Fibroblast of pulmonary artery (primary cell): ENCODE results near the gene CPEB3.

Experiments used
- DNase-seq: peaks from one replicate; pipeline ENCODE4 v3.0.0-alpha.2; 2010; ENCODE audit warnings: low read depth
- H3K4me3 ChIP-seq: replicated peaks from 2 replicates; pipeline ENCODE4 v1.5.1; 2011; ENCODE audit warnings: low read depth, mild to moderate bottlenecking, control low read depth, low read length, moderate library complexity
- TF ChIP-seq, protein P1 (sequence below): IDR thresholded peaks from 2 replicates; pipeline ENCODE4 v1.5.1; 2011; ENCODE audit warnings: mild to moderate bottlenecking, control low read depth, low read length, inconsistent platforms; ENCODE audit errors: missing control alignments

The CPEB3 gene

DNA sequence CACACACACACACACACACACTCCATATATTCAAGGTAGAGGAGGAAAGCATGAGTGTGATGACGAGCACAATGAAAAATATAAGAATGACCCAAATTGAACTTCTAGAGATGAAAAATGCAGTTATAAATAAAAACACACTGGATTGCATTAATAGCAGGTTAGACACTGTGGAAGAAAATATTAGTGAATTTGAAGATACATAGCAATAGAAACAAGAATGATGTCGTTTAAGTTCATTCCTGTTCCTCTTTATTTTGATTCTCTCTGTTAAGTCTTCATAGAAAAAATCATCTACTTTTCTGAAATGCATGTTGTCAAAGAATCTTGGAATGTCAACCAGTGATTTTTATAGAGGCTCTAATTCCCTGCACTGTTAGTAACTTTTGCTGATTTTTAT is 288.9 kb downstream of the CPEB3 start:
- no peak overlapping the region for H3K4me3 ChIP-seq
- TF ChIP-seq, protein P1, sequence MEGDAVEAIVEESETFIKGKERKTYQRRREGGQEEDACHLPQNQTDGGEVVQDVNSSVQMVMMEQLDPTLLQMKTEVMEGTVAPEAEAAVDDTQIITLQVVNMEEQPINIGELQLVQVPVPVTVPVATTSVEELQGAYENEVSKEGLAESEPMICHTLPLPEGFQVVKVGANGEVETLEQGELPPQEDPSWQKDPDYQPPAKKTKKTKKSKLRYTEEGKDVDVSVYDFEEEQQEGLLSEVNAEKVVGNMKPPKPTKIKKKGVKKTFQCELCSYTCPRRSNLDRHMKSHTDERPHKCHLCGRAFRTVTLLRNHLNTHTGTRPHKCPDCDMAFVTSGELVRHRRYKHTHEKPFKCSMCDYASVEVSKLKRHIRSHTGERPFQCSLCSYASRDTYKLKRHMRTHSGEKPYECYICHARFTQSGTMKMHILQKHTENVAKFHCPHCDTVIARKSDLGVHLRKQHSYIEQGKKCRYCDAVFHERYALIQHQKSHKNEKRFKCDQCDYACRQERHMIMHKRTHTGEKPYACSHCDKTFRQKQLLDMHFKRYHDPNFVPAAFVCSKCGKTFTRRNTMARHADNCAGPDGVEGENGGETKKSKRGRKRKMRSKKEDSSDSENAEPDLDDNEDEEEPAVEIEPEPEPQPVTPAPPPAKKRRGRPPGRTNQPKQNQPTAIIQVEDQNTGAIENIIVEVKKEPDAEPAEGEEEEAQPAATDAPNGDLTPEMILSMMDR: no peak
- DNase-seq: no peak

DNA sequence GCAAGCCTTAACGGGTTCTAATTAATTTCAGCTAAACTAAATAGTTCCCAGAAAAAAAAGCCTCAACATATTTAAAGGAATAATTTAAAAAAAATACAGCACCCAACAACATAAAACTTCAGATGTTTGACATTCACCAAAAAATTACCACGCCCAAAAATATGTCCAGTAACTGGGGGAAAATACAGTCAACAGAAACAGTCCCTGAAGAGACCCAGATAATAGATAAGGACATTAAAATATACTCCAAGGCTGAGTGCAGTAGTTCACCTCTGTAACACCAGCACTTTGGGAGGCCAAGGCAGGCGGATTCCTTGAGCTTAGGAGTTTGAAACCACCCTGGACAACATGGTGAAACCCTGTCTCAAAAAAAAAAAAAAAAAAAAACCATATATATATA is 289.3 kb downstream of the CPEB3 start:
- no peak overlapping the region for H3K4me3 ChIP-seq
- DNase-seq: no peak
- TF ChIP-seq, protein P1: no peak
